Sigmoid colon (tissue), 7 donors: ENCODE data around the gene IPPK. TPM values are rescaled to one million over a fixed set of nuclear protein-coding genes. Genes with fewer than 3 reads are reported as not detected.
A peak's percentile ranks its signal among the peaks of the same experiment; 100 is the strongest.

Experiments used
- DNase-seq: peaks from one replicate; pipeline ENCODE4 v3.0.0-alpha.2; 2019
- H3K27ac ChIP-seq, 4 donors: fragments of 200-600 bp; sonication (generic); one replicate each; pipeline ENCODE4 v1.5.1; 2016 to 2019; ENCODE audit warnings: mild to moderate bottlenecking in 1 of 4
- H3K27me3 ChIP-seq, 3 donors: fragments of 200-600 bp; sonication (generic); one replicate each; pipeline ENCODE4 v1.5.1; 2019; ENCODE audit warnings: mild to moderate bottlenecking in 1 of 3
- H3K36me3 ChIP-seq, 4 donors: fragments of 200-600 bp; sonication (generic); one replicate each; pipeline ENCODE4 v1.5.1; 2016 to 2019
- H3K4me1 ChIP-seq, 4 donors: fragments of 200-600 bp; sonication (generic); one replicate each; pipeline ENCODE4 v1.5.1; 2017 to 2019
- H3K4me3 ChIP-seq, 4 donors: fragments of 200-600 bp; sonication (generic); one replicate each; pipeline ENCODE4 v1.5.1; 2017 to 2019; ENCODE audit warnings: mild to moderate bottlenecking in 2 of 4, moderate library complexity in 1 of 4
- H3K9me3 ChIP-seq, 4 donors: fragments of 200-600 bp in 3 of 4; sonication (generic) in 3 of 4; one replicate each; pipeline versions ENCODE4 v1.5.1 to v1.6.1; 2013 to 2019
- EP300 ChIP-seq, 4 donors: sonication (generic); formaldehyde crosslinking; IDR thresholded peaks; one replicate each; pipeline ENCODE4 v1.6.1; 2017; ENCODE audit warnings: antibody characterized with exemption in 4 of 4
- POLR2A ChIP-seq, 2 donors: fragments of 450-650 bp; IDR thresholded peaks; one replicate each; pipeline ENCODE4 v1.6.1; 2016; ENCODE audit warnings: antibody characterized with exemption in 2 of 2, mild to moderate bottlenecking in 2 of 2, moderate library complexity in 2 of 2
- POLR2AphosphoS5 ChIP-seq, 4 donors: sonication (generic); formaldehyde crosslinking; IDR thresholded peaks; one replicate each; pipeline ENCODE4 v1.6.1; 2017; ENCODE audit warnings: antibody characterized with exemption in 4 of 4
- WGBS, 2 donors: extraction: QIAGEN DNeasy Blood & Tissue Kit; methylation state at CpG; one replicate each; pipeline ENCODE4 v1.1.7; 2013; 5-methylcytosine and 5-hydroxymethylcytosine counted together
- intact Hi-C: fragments of 100-400 bp; cut with DNase I; formaldehyde crosslinking; loops from one replicate; pipeline ENCODE4 v1.15.1; 2023
- polyA plus RNA-seq, 3 donors: library from polyadenylated mRNA; stranded (reverse); fragments of 200-250 nt; gene quantifications; one replicate each; pipeline ENCODE4 v1.2.3, GENCODE V29; 2013
- total RNA-seq, 4 donors: library from RNA; depleted of rRNA; stranded (reverse); fragments of >200 nt; gene quantifications; one replicate each; pipeline ENCODE4 v1.1.0, GENCODE V29; 2016
- TF ChIP-seq, protein P1 (sequence below), 4 experiments: fragments of 450-650 bp in 3 of 4; fragments of 200-600 bp in 1 of 4; IDR thresholded peaks; one replicate each; pipeline ENCODE4 v1.5.1; 2016 to 2019; ENCODE audit warnings: antibody characterized with exemption in 4 of 4, mild to moderate bottlenecking in 3 of 4, moderate library complexity in 2 of 4
- donor health status: healthy with polysubstance abuse.
- donor health status: Bipolar disorder and iron deficiency.
- donor health status: healthy.

Gene IPPK
- total and polyA plus RNA-seq, 7 donors, result 3.6 to 12.5 (median 6.4) TPM

- Histone ChIP-seq H3K9me3 (no peaks in the 10 kb centered on the region), H3K36me3 (peaks cover 0 to 4% (median 0%) of the 10 kb centered on the region in 4 donors), H3K4me1 (peaks cover 0 to 45% (median 29%) of the 10 kb centered on the region in 4 donors), H3K27ac (peak overlapping the region; percentile 85 to 94 (median 90)), H3K27me3 (no peaks in the 10 kb centered on the region), H3K4me3 (peak overlapping the region; percentile 79 to 96 (median 86))
- intact Hi-C loops, result no loop called here
- TF ChIP-seq, protein P1, sequence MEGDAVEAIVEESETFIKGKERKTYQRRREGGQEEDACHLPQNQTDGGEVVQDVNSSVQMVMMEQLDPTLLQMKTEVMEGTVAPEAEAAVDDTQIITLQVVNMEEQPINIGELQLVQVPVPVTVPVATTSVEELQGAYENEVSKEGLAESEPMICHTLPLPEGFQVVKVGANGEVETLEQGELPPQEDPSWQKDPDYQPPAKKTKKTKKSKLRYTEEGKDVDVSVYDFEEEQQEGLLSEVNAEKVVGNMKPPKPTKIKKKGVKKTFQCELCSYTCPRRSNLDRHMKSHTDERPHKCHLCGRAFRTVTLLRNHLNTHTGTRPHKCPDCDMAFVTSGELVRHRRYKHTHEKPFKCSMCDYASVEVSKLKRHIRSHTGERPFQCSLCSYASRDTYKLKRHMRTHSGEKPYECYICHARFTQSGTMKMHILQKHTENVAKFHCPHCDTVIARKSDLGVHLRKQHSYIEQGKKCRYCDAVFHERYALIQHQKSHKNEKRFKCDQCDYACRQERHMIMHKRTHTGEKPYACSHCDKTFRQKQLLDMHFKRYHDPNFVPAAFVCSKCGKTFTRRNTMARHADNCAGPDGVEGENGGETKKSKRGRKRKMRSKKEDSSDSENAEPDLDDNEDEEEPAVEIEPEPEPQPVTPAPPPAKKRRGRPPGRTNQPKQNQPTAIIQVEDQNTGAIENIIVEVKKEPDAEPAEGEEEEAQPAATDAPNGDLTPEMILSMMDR (IDR thresholded peaks at IDR 0.05), result no peak
- TF ChIP-seq POLR2A (IDR thresholded peaks at IDR 0.05), result no peak
- TF ChIP-seq POLR2AphosphoS5 (IDR thresholded peaks at IDR 0.05), result no peak
- no peak for TF ChIP-seq EP300 (IDR thresholded peaks at IDR 0.05)
- WGBS, 2 donors, result 18 to 22% methylated on average over 14 of the region's 14 CpGs
- no peak for DNase-seq
These were observed 995 bp downstream of the IPPK start for GRCh38 chr9:92668746-92669526.

GRCh38 chr9:92666912-92667532 lies 2.9 kb downstream of the IPPK start:
- peaks cover 0 to 45% (median 29%) of the 10 kb centered on the region in 4 donors for H3K4me1 ChIP-seq
- TF ChIP-seq POLR2A (IDR thresholded peaks at IDR 0.05) (no peak), POLR2AphosphoS5 (IDR thresholded peaks at IDR 0.05) (no peak), EP300 (IDR thresholded peaks at IDR 0.05) (no peak)
- TF ChIP-seq, protein P1 (IDR thresholded peaks at IDR 0.05), result no peak
- no peaks in the 10 kb centered on the region for H3K9me3 ChIP-seq
- DNase-seq, result no peak
- H3K27ac ChIP-seq, result no peak overlapping the region
- no peaks in the 10 kb centered on the region for H3K27me3 ChIP-seq
- intact Hi-C loops, result no loop called here
- no peak overlapping the region for H3K4me3 ChIP-seq
- H3K36me3 ChIP-seq, result peaks cover 0 to 4% (median 0%) of the 10 kb centered on the region in 4 donors
- 91 to 94% methylated on average over 8 of the region's 8 CpGs for WGBS, 2 donors

DNA sequence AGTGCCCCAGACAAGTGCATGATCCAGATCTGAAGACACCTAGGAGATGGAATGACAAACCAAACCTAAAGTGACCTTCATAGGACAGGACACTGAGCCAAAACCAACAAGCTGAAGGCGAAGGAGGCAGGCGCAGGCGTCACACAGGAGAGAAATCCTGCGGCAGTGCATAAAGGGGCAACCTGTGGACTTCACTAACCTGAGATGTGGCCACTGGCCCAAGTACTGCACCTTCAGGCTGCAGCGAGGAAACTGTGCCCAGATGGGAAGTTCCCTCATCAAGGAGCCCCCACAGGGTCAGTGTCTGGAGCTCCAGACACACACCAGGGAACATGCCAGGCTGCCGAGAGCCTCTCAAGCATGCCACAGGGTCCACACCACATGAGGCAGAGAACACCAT lies 3.7 kb downstream of the IPPK start:
- Histone ChIP-seq H3K27me3 (no peaks in the 10 kb centered on the region), H3K27ac (no peak overlapping the region), H3K9me3 (no peaks in the 10 kb centered on the region), H3K36me3 (peaks cover 0 to 4% (median 0%) of the 10 kb centered on the region in 4 donors), H3K4me3 (no peak overlapping the region), H3K4me1 (peaks cover 0 to 39% (median 26%) of the 10 kb centered on the region in 4 donors)
- TF ChIP-seq, protein P1 (IDR thresholded peaks at IDR 0.05), result no peak
- no peak for TF ChIP-seq POLR2A (IDR thresholded peaks at IDR 0.05)
- no peak for TF ChIP-seq EP300 (IDR thresholded peaks at IDR 0.05)
- no peak for TF ChIP-seq POLR2AphosphoS5 (IDR thresholded peaks at IDR 0.05)
- 94 to 96% methylated on average over 6 of the region's 6 CpGs for WGBS, 2 donors
- intact Hi-C loops, result no loop called here
- DNase-seq, result no peak

DNA sequence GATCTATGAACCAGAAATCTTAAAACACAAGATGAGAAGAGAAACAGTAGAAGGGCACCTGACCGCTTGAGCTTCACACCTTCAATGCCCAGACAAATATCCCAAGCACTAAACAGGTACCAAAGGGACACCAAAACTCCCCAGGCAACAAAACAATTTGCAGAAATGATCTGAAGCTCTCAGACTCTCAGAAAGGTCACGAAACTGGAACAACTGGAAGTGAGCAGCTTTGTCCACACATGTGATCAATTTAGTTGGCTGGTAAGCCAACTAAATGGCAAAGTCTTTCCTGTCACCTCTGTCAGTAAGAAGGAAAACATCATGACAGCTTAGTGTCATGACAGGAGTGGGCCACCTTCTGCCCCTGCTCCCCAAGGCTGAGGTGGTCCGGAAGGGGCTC lies 4.1 kb downstream of the IPPK start:
- no peaks in the 10 kb centered on the region for H3K27me3 ChIP-seq
- no peaks in the 10 kb centered on the region for H3K9me3 ChIP-seq
- TF ChIP-seq EP300 (IDR thresholded peaks at IDR 0.05) (no peak), POLR2A (IDR thresholded peaks at IDR 0.05) (no peak)
- no peak overlapping the region for H3K27ac ChIP-seq
- no peak for DNase-seq
- 90 to 95% methylated on average over 3 of the region's 3 CpGs for WGBS, 2 donors
- intact Hi-C loops, result no loop called here
- peaks cover 0 to 4% (median 0%) of the 10 kb centered on the region in 4 donors for H3K36me3 ChIP-seq
- peaks cover 0 to 35% (median 23%) of the 10 kb centered on the region in 4 donors for H3K4me1 ChIP-seq
- no peak overlapping the region for H3K4me3 ChIP-seq
